K562 (cell line): ENCODE results near the gene PIK3C2B. TPM values are rescaled to one million over a fixed set of nuclear protein-coding genes. Genes with fewer than 3 reads are reported as not detected.

Source experiments
- ATF7 ChIP-seq: fragments of 450-650 bp; IDR thresholded peaks from 2 replicates; pipeline ENCODE4 v1.7.1; 2014; ENCODE audit warnings: mild to moderate bottlenecking, moderate library complexity
- BHLHE40 ChIP-seq: IDR thresholded peaks from 2 replicates; pipeline ENCODE4 v1.6.1; 2011; ENCODE audit warnings: low read length, improper control_type of control experiment
- C11orf30 ChIP-seq: fragments of 450-650 bp; IDR thresholded peaks from 2 replicates; pipeline ENCODE4 v1.6.1; 2016; ENCODE audit warnings: low read depth, mild to moderate bottlenecking
- ELF4 ChIP-seq: fragments of 450-650 bp; formaldehyde crosslinking; IDR thresholded peaks from 2 replicates; pipeline ENCODE4 v1.4.0; 2022; ENCODE audit warnings: missing genetic modification characterization
- LCOR ChIP-seq: sonication (generic); formaldehyde crosslinking; IDR thresholded peaks from 2 replicates; pipeline ENCODE4 v1.8.0; 2022; ENCODE audit warnings: mild to moderate bottlenecking, missing genetic modification reagents
- MAFK ChIP-seq: IDR thresholded peaks from 2 replicates; pipeline ENCODE4 v1.6.1; 2011; ENCODE audit warnings: low read length, improper control_type of control experiment
- NFE2 ChIP-seq: IDR thresholded peaks from 2 replicates; pipeline ENCODE4 v1.6.1; 2014; ENCODE audit warnings: antibody characterized with exemption, low read depth
- PCBP2 ChIP-seq: fragments of 200-400 bp; formaldehyde crosslinking; IDR thresholded peaks from 2 replicates; pipeline ENCODE4 v1.6.1; 2018; ENCODE audit warnings: low read length, low read depth, mild to moderate bottlenecking, moderate library complexity; ENCODE audit not compliant: poor library complexity, severe bottlenecking
- SMARCE1 ChIP-seq: fragments of 450-650 bp; IDR thresholded peaks from 2 replicates; pipeline ENCODE4 v1.7.1; 2016; ENCODE audit warnings: mild to moderate bottlenecking
- TFAP4 ChIP-seq: sonication (generic); formaldehyde crosslinking; IDR thresholded peaks from 2 replicates; pipeline ENCODE4 v1.8.0; 2022; ENCODE audit warnings: missing genetic modification reagents, mild to moderate bottlenecking, moderate library complexity, borderline replicate concordance
- ZBTB33 ChIP-seq: sonication (generic); formaldehyde crosslinking; IDR thresholded peaks from 2 replicates; pipeline ENCODE4 v1.8.1; 2023; ENCODE audit warnings: mild to moderate bottlenecking, missing genetic modification reagents
- ZEB2 ChIP-seq: fragments of 450-650 bp; IDR thresholded peaks from 2 replicates; pipeline ENCODE4 v1.6.1; 2016
- ZNF316 ChIP-seq: fragments of 450-650 bp; IDR thresholded peaks from 2 replicates; pipeline ENCODE4 v1.6.1; 2016
- ZNF780A ChIP-seq: fragments of 250-450 bp; sonication (Bioruptor Pico); IDR thresholded peaks from 2 replicates; pipeline ENCODE4 v1.5.0; 2021; ENCODE audit warnings: mild to moderate bottlenecking
- polyA plus RNA-seq, 8 experiments: library from polyadenylated mRNA; depleted of rRNA in 4 of 8; stranded (reverse) in 5 of 8; unstranded in 3 of 8; fragments of >200 nt; fragmentation: Nextera tagmentation in 2 of 8; fragmentation: Illumina TruSeq in 1 of 8; extraction: Ambion mirVana in 2 of 8; extraction: Trizol in 1 of 8; gene quantifications; 2 replicates each; pipeline versions ENCODE4 v1.2.1 to v1.2.3, GENCODE V29; 2011 to 2014; ENCODE audit warnings: inconsistent platforms in 1 of 8, missing spikeins in 1 of 8
- total RNA-seq, 7 experiments: library from RNA; depleted of rRNA in 6 of 7; stranded (reverse); fragments of >200 nt in 6 of 7; fragmentation: Illumina TruSeq in 2 of 7; extraction: Trizol in 2 of 7; gene quantifications; 2 replicates each; pipeline versions ENCODE4 v1.2.1 to v1.2.3, GENCODE V29; 2011 to 2021; ENCODE audit warnings: low replicate concordance in 1 of 7
- TF ChIP-seq, protein P1 (sequence below): fragments of 450-650 bp; IDR thresholded peaks from 2 replicates; pipeline ENCODE4 v1.6.1; 2018; ENCODE audit warnings: mild to moderate bottlenecking, low read depth; ENCODE audit not compliant: partially characterized antibody

Gene PIK3C2B
- total and polyA plus RNA-seq, 9 of the 15 experiments (the other 6 are each of a cell fraction or from before 2014, with no cell fraction given): 0.10 to 2.9 (median 0.72) TPM

- TF ChIP-seq LCOR (CRISPR knock-in tag) (no peak), PCBP2 (no peak), ATF7 (0 out of 2 replicates have a peak, but pooled peaks have one; percentile 16), NFE2 (peak; percentile 76), C11orf30 (peak; percentile 72), ZNF316 (peak; percentile 60), BHLHE40 (no peak), TFAP4 (peak; percentile 16; the same call in 1 of the 2 replicates), ZBTB33 (peak; percentile 72), SMARCE1 (peak; percentile 70), ZEB2 (peak; percentile 92), ELF4 (CRISPR knock-in tag) (no peak), ZNF780A (CRISPR knock-in tag) (no peak), MAFK (peak; percentile 7; the same call in 1 of the 2 replicates)
- TF ChIP-seq, protein P1, sequence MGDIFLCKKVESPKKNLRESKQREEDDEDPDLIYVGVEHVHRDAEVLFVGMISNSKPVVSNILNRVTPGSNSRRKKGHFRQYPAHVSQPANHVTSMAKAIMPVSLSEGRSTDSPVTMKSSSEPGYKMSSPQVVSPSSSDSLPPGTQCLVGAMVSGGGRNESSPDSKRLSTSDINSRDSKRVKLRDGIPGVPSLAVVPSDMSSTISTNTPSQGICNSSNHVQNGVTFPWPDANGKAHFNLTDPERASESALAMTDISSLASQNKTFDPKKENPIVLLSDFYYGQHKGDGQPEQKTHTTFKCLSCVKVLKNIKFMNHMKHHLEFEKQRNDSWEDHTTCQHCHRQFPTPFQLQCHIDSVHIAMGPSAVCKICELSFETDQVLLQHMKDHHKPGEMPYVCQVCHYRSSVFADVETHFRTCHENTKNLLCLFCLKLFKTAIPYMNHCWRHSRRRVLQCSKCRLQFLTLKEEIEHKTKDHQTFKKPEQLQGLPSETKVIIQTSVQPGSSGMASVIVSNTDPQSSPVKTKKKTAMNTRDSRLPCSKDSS: peak; percentile 90
These were observed 29.1 kb upstream of the PIK3C2B start (continued) for GRCh38 chr1:204523605-204524215.
